Type B pancreatic cell (in vitro differentiated cells): Measurements from ENCODE around the gene ZSWIM4. TPM values are rescaled to one million over a fixed set of nuclear protein-coding genes. Genes with fewer than 3 reads are reported as not detected.

Experiments used
- DNase-seq: peaks from one replicate; pipeline ENCODE4 v3.0.0; 2021; ENCODE audit warnings: mixed read lengths; ENCODE audit not compliant: unreplicated experiment; ENCODE audit errors: extremely low spot score
- H3K27ac Mint-ChIP-seq: 2 replicates; pipeline ENCODE4 v1.8.0; 2021; ENCODE audit warnings: mild to moderate bottlenecking, mixed read lengths
- H3K27me3 Mint-ChIP-seq: 2 replicates; pipeline ENCODE4 v1.8.0; 2021; ENCODE audit warnings: mixed read lengths
- H3K36me3 Mint-ChIP-seq: 2 replicates; pipeline ENCODE4 v1.8.0; 2021; ENCODE audit warnings: mixed read lengths
- H3K4me1 Mint-ChIP-seq: one replicate; pipeline ENCODE4 v1.8.0; 2021; ENCODE audit warnings: mixed read lengths; ENCODE audit not compliant: unreplicated experiment
- H3K4me3 Mint-ChIP-seq: 2 replicates; pipeline ENCODE4 v1.8.0; 2021; ENCODE audit warnings: mild to moderate bottlenecking, mixed read lengths
- H3K9me3 Mint-ChIP-seq: 2 replicates; pipeline ENCODE4 v1.8.0; 2021; ENCODE audit warnings: mixed read lengths
- total RNA-seq: library from RNA; stranded (reverse); gene quantifications from 2 replicates; pipeline ENCODE4 v1.2.1, GENCODE V29; 2021; ENCODE audit warnings: low replicate concordance
- TF ChIP-seq, protein P1 (sequence below): fragments of 200-600 bp; sonication (generic); conservative IDR thresholded peaks from 2 replicates; pipeline ENCODE4 v1.5.0; 2021; ENCODE audit warnings: antibody characterized with exemption, mild to moderate bottlenecking

Gene ZSWIM4
- total RNA-seq, 1 donor from 2014 or later, result 15.0 TPM

DNA sequence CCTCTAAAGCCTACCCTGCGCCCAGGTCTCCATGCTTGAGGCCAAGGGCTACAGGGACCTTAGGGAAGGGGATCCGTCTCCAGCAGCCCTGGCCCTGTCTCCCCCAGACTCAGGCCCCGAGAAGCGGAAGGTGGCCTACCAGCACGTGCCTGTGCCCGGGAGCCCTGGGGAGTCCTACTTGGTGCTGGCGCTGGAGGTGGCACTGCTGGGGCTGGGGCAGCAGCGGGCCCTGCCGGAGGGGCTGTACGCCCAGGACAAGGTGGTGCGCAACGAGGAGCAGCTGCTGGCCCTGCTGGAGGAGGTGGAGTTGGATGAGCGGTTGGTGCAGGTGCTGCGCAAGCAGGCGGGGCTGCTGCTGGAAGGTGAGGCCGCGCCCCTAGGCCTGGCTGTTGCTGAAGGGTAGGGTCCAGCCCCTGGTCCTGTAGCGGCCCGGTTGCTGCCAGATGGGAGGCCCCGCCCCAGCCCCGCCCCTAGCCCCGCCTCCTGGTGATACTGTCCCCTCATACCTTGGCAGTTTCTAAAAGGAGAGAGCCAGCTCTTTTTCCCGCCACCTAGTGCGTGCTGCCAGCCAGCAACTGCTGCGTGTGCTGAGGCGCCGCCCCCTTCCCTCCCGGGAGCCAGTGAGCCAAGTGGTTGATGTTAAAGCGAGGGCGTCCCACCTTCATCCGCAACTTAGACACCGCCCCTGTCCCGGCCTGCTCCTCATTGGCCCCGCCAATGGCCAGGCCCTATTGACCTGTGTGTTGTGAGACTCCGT is 22.6 kb downstream of the ZSWIM4 start:
- Mint-ChIP-seq H3K27ac (no peak overlapping the region), H3K4me1 (no peaks in the 10 kb centered on the region), H3K36me3 (peaks cover 5% of the 10 kb centered on the region), H3K4me3 (peak overlapping the region; percentile 58), H3K9me3 (no peaks in the 10 kb centered on the region), H3K27me3 (no peaks in the 10 kb centered on the region)
- TF ChIP-seq, protein P1, sequence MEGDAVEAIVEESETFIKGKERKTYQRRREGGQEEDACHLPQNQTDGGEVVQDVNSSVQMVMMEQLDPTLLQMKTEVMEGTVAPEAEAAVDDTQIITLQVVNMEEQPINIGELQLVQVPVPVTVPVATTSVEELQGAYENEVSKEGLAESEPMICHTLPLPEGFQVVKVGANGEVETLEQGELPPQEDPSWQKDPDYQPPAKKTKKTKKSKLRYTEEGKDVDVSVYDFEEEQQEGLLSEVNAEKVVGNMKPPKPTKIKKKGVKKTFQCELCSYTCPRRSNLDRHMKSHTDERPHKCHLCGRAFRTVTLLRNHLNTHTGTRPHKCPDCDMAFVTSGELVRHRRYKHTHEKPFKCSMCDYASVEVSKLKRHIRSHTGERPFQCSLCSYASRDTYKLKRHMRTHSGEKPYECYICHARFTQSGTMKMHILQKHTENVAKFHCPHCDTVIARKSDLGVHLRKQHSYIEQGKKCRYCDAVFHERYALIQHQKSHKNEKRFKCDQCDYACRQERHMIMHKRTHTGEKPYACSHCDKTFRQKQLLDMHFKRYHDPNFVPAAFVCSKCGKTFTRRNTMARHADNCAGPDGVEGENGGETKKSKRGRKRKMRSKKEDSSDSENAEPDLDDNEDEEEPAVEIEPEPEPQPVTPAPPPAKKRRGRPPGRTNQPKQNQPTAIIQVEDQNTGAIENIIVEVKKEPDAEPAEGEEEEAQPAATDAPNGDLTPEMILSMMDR, result no peak
- DNase-seq, result no peak

DNA sequence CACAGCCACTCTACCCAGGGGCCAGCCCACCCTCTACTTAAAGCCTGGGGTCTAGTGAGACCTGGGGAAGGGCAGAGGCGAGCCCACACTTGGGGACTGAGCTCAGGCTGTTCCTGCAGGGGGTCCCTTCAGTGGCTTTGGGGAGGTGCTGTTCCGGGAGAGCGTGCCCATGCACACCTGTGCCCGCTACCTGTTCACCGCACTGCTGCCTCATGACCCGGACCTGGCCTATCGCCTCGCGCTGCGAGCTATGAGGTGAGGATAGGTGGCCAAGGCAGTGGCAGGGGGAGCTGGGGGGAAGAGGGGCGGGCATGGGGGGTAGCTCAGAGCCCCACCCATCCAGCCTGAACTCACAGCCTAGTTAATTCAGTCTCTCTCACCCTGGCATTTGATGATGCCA is 24.0 kb downstream of the ZSWIM4 start:
- TF ChIP-seq, protein P1, result no peak

DNA sequence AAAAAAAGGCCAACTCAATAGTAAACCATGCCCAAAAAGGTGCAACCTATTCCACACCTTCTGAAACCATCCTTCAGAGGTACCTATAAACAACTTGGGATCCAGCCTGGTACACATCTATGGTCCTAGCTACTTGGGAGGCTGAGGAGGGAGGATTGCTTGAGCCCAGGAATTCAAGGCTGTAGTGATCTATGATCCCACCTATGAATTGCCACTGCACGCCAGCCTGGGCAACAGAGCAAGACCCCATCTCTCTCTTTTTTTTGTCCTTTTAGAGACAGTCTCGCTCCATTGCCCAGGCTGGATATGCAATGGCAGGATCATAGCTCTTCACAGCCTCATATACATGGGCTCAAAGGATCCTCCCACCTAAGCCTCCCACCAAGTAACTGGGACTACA is 26.0 kb downstream of the ZSWIM4 start:
- no peaks in the 10 kb centered on the region for H3K27me3 Mint-ChIP-seq

More for the DNA sequence above, 24.0 kb downstream of the ZSWIM4 start:
- Mint-ChIP-seq H3K27me3 (no peaks in the 10 kb centered on the region), H3K4me1 (no peaks in the 10 kb centered on the region), H3K9me3 (no peaks in the 10 kb centered on the region), H3K27ac (no peak overlapping the region), H3K36me3 (peaks cover 4% of the 10 kb centered on the region), H3K4me3 (no peak overlapping the region)
- no peak for DNase-seq

DNA sequence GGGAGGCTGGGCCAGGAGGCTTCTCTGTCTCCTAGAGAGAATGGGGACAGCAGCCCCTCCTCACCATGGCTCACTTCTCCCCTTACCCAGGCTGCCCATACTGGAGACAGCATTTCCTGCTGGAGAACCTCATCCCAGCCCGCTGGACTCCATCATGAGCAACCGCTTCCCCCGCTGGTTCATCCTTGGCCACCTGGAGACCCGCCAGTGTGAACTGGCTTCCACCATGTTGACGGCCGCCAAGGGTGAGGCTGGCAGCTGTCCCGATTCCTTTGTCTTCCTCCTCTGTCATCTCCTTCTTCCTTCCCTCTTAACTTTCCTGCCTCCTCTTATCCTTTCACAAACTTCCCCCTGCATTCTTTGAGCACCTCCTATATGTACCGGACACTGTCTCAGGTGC is 28.0 kb downstream of the ZSWIM4 start:
- no peak for DNase-seq
- Mint-ChIP-seq H3K4me1 (no peaks in the 10 kb centered on the region), H3K36me3 (peaks cover 10% of the 10 kb centered on the region), H3K27ac (peak overlapping the region; percentile 21), H3K4me3 (no peak overlapping the region), H3K9me3 (no peaks in the 10 kb centered on the region), H3K27me3 (no peaks in the 10 kb centered on the region)
- TF ChIP-seq, protein P1, result no peak

More for the DNA sequence above, 26.0 kb downstream of the ZSWIM4 start:
- no peak overlapping the region for H3K4me3 Mint-ChIP-seq
- TF ChIP-seq, protein P1, result no peak
- H3K27ac Mint-ChIP-seq, result no peak overlapping the region
- no peak for DNase-seq
- peaks cover 10% of the 10 kb centered on the region for H3K36me3 Mint-ChIP-seq
- H3K9me3 Mint-ChIP-seq, result no peaks in the 10 kb centered on the region
- H3K4me1 Mint-ChIP-seq, result no peaks in the 10 kb centered on the region

DNA sequence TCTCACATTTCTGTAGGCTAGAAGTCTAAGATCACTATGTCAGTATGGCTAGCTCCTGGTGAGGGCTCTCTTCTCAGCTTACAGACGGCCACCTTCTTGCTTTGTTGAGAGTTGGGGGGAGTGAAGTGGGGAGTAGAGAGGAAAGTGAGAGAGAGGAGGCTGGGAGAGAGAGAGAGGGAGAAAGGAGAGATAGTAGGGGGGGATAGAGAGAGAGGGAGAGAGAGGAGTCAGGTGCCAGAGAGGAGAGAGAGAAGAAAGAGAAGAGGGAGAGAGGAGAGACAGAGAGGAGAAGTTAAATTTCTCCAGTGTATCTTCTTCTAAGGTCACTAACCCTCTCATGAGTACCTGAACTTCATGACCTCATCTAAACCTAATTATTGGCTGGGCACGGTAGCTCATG is 28.7 kb downstream of the ZSWIM4 start:
- no peaks in the 10 kb centered on the region for H3K4me1 Mint-ChIP-seq
- TF ChIP-seq, protein P1, result no peak
- H3K4me3 Mint-ChIP-seq, result no peak overlapping the region
- DNase-seq, result no peak
- H3K36me3 Mint-ChIP-seq, result peaks cover 10% of the 10 kb centered on the region
- H3K27ac Mint-ChIP-seq, result no peak overlapping the region
- H3K27me3 Mint-ChIP-seq, result no peaks in the 10 kb centered on the region
- no peaks in the 10 kb centered on the region for H3K9me3 Mint-ChIP-seq
